Activated T-helper 17 cell treated with anti-CD3 and anti-CD28 coated beads, Interleukin-2, amount 50 U/mL, for 72 hours (primary cell): Measurements from ENCODE around the gene LXN. TPM values are rescaled to one million over a fixed set of nuclear protein-coding genes. Genes with fewer than 3 reads are reported as not detected.

Source experiments
- ATAC-seq: fragments of 150-1000 bp; cut with Tn5 transposase; replicated peaks from 2 replicates; pipeline ENCODE4 v1.10.0; 2021; ENCODE audit warnings: mild to moderate bottlenecking, moderate library complexity
- H3K27ac Mint-ChIP-seq: one replicate; pipeline ENCODE4 v1.8.0; 2022; ENCODE audit warnings: mixed read lengths
- H3K27me3 Mint-ChIP-seq: one replicate; pipeline ENCODE4 v1.8.0; 2022; ENCODE audit warnings: mixed read lengths
- H3K36me3 Mint-ChIP-seq: one replicate; pipeline ENCODE4 v1.8.0; 2022; ENCODE audit warnings: low read depth, mild to moderate bottlenecking, mixed read lengths
- H3K4me1 Mint-ChIP-seq: one replicate; pipeline ENCODE4 v1.8.0; 2022; ENCODE audit warnings: mixed read lengths
- H3K4me3 Mint-ChIP-seq: one replicate; pipeline ENCODE4 v1.8.0; 2022; ENCODE audit warnings: mild to moderate bottlenecking, mixed read lengths
- H3K9me3 Mint-ChIP-seq: one replicate; pipeline ENCODE4 v1.8.0; 2022; ENCODE audit warnings: mixed read lengths
- total RNA-seq, 2 donors: library from RNA; stranded (reverse); gene quantifications; one replicate each; pipeline ENCODE4 v1.2.3, GENCODE V29; 2022

The LXN gene
- total RNA-seq, 2 donors from 2014 or later = 11.9 to 14.9 TPM

DNA sequence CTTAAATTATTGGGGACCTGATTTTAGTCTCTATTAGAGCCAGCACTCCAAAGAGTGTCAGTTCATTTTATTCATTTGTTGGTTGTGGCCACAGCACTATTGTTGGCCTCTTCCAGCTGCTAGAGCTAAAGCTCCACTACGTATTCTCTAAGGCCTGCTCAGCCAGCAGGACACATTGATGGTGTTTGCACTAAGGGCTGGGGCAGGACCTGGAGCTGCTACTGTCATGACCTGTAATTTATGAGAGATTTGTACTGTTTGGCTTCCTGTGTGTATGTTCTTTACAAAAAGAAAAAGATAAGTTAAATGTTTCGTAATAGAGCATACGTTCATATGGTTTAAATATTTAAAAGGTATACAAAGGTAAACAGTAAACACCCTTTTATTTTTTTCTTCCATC is 20.0 kb downstream of the LXN start:
- no peak for ATAC-seq
- no peak overlapping the region for H3K4me3 Mint-ChIP-seq
- peaks cover 98% of the 10 kb centered on the region for H3K36me3 Mint-ChIP-seq
- H3K4me1 Mint-ChIP-seq = peaks cover 6% of the 10 kb centered on the region
- H3K9me3 Mint-ChIP-seq = no peaks in the 10 kb centered on the region
- no peaks in the 10 kb centered on the region for H3K27me3 Mint-ChIP-seq
- no peak overlapping the region for H3K27ac Mint-ChIP-seq

DNA sequence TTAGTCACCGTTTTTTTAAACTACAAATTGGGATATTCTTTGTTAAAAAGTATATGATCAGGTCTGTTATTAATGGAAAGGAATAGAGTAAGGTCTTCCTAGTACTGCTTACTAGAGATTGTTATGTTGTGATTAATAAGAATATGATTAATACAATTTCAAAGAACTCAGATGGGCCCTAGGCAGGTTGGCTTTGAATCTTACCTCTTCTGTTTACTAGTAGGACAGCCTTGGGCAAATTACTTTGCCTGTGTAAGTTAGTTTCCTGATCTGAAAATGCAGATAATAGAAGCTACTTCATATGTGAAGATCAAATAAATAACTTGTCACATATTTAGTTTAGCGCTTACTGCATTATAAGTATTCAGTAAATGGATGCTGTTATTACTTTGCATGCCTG is 21.3 kb downstream of the LXN start:
- Mint-ChIP-seq H3K9me3 (no peaks in the 10 kb centered on the region), H3K36me3 (peaks cover 98% of the 10 kb centered on the region), H3K4me3 (no peak overlapping the region), H3K27me3 (no peaks in the 10 kb centered on the region), H3K4me1 (peaks cover 10% of the 10 kb centered on the region), H3K27ac (no peak overlapping the region)
- ATAC-seq = no peak

DNA sequence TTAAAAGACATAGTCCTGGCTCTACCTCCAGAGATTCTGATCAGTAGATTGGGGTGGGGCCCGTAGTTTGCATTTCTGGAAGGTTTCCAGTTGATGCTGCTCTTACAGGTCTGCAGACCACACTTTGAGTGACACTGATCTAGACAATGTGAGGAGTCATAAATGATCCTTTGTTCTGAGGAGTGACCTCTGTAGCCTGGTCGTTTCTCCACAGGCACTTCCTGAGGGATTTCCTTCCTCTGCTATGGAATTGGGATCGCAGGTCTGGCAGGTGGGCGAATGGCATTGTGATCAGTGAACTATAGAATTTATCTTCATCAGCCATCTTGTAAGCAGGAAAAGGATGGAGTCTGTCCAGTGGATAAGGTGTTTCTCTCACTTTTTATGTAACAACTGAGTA is 22.7 kb downstream of the LXN start:
- no peak for ATAC-seq
- Mint-ChIP-seq H3K4me3 (no peak overlapping the region), H3K27me3 (no peaks in the 10 kb centered on the region), H3K27ac (no peak overlapping the region), H3K4me1 (peaks cover 15% of the 10 kb centered on the region), H3K9me3 (no peaks in the 10 kb centered on the region), H3K36me3 (peaks cover 91% of the 10 kb centered on the region)

DNA sequence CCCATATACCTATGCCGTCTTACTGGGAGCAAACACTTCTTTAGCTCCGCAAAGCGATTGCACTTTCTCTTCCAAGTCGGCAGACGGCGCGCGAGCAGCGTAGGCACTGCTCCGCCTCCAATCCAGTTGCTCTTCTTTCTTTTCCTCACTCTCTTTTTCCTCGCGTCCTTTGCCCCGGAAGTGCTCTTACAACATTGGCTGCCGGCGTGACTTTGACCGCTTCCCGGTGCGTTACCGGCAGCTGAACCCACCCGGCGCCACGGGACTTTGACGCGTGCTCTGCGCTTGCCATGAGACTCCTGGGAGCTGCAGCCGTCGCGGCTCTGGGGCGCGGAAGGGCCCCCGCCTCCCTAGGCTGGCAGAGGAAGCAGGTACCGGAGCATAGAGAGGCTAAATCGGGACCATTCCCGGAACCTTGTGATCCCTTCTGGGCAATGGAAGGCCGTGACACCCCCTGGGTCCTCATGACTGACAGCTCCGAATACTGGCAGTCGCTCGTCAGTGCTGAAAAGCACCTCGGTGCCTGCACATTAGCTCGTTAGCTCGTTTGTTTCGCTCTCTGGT is 28.0 kb downstream of the LXN start, which contains the start of gene GFM1:
GFM1 (plus strand) TSS at position 183 of the 564 bp plus-strand sequence; CDS start at position 291, 108 bp downstream.
- peaks cover 24% of the 10 kb centered on the region for H3K4me1 Mint-ChIP-seq
- no peaks in the 10 kb centered on the region for H3K27me3 Mint-ChIP-seq
- H3K36me3 Mint-ChIP-seq = peaks cover 38% of the 10 kb centered on the region
- ATAC-seq = peak; percentile 96
- no peaks in the 10 kb centered on the region for H3K9me3 Mint-ChIP-seq
- H3K4me3 Mint-ChIP-seq = peak within 1 kb of the TSS; percentile 93
- H3K27ac Mint-ChIP-seq = peak within 1 kb of the TSS; percentile 91

DNA sequence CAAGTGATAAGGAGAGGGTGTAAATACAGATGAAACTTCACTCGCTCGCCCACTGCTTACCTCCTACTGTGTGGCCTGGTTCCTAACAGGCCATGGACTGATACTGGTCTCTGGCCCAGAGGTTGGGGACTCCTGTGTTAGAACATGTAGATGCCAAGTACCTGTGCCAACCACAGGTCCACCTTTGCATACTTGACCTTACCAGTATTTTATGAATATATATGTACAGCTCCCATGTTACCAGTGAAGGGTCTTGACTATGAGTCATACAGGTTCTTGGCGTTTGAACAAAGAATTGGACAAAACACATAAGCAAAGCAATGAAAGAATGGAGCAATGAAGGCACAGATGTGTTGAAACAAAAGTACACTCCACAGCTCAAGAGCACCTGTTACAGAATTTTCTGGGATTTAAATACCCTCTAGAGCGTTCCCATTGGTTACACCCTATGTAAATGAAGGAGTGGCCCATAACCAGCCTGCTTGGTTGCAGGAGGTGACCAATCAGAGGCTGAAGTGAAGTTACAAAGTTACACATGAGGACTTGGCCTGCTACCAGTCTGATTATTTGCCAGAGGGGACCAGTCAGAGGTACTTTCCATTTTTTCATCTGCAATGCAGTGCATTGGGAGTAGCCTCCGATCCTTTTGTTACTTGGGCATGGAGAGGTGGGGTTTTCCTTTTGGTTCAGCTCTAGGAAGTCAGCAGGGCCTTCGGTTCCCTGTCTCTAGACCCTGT is 29.8 kb downstream of the LXN start:
- peaks cover 20% of the 10 kb centered on the region for H3K36me3 Mint-ChIP-seq
- H3K27me3 Mint-ChIP-seq = no peaks in the 10 kb centered on the region
- H3K4me1 Mint-ChIP-seq = peaks cover 19% of the 10 kb centered on the region
- H3K9me3 Mint-ChIP-seq = no peaks in the 10 kb centered on the region
- no peak for ATAC-seq
- peak overlapping the region; percentile 57 for H3K4me3 Mint-ChIP-seq
- peak overlapping the region; percentile 58 for H3K27ac Mint-ChIP-seq

DNA sequence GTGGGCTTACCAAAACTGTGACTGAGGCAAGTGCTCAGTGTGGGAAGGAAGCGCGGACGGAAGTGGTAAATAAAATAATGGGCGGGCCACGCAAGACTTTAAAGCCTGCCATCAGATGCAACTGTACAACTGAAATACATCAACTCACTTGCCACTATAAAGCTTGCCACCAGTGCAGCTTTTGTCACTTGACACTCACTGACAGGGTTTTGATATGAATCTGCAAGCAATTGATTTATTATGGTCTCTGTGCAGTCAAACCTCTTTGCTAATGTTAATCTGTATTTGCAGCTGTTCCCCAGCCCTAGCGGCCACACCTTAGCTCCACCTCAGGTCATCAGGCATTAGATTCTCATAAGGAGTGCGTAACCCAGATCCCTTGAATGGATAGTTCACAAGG is 30.4 kb downstream of the LXN start:
- ATAC-seq = peak; percentile 10
- H3K4me1 Mint-ChIP-seq = peaks cover 18% of the 10 kb centered on the region

GRCh38 chr3:158640646-158641045 is 31.8 kb downstream of the LXN start:
- Mint-ChIP-seq H3K4me1 (peaks cover 9% of the 10 kb centered on the region), H3K27me3 (no peaks in the 10 kb centered on the region), H3K4me3 (no peak overlapping the region), H3K9me3 (no peaks in the 10 kb centered on the region), H3K36me3 (no peaks in the 10 kb centered on the region), H3K27ac (no peak overlapping the region)
- no peak for ATAC-seq

More for the DNA sequence above, 30.4 kb downstream of the LXN start:
- no peaks in the 10 kb centered on the region for H3K27me3 Mint-ChIP-seq
- H3K4me3 Mint-ChIP-seq = peak overlapping the region; percentile 57
- H3K27ac Mint-ChIP-seq = peak overlapping the region; percentile 58
- H3K36me3 Mint-ChIP-seq = peaks cover 13% of the 10 kb centered on the region
- no peaks in the 10 kb centered on the region for H3K9me3 Mint-ChIP-seq

- Mint-ChIP-seq H3K36me3 (no peaks in the 10 kb centered on the region), H3K4me1 (no peaks in the 10 kb centered on the region), H3K9me3 (no peaks in the 10 kb centered on the region), H3K27ac (no peak overlapping the region), H3K27me3 (peaks cover 24% of the 10 kb centered on the region), H3K4me3 (no peak overlapping the region)
- no peak for ATAC-seq
Observed at GRCh38 chr3:158631981-158632380, 40.5 kb downstream of the LXN start.

DNA sequence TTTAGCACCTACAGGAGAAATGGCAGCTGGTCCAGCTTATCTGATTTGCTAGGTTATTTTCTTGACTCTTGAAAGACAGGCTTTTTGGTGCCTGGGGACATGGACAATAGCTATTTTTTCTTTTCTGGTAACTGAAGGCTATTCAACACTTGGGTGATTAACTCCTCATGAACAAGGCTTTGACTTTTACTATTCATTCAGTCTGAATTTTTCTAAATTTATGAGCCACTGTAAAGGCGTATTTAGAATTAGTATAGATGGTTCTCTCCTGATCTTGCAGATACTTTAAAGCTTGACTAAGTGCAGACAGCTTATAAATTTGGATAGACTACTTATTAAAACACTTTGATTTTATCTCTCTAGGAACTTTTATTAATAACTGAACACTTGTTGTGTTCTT is 46.6 kb downstream of the LXN start:
- no peak overlapping the region for H3K4me3 Mint-ChIP-seq
- ATAC-seq = no peak
- H3K9me3 Mint-ChIP-seq = no peaks in the 10 kb centered on the region

GRCh38 chr3:158617982-158618875 is 54.2 kb downstream of the LXN start:
- H3K27ac Mint-ChIP-seq = no peak overlapping the region
- H3K4me3 Mint-ChIP-seq = no peak overlapping the region

More for the DNA sequence above, 46.6 kb downstream of the LXN start:
- no peaks in the 10 kb centered on the region for H3K4me1 Mint-ChIP-seq
- no peaks in the 10 kb centered on the region for H3K36me3 Mint-ChIP-seq
- H3K27ac Mint-ChIP-seq = no peak overlapping the region
- H3K27me3 Mint-ChIP-seq = peaks cover 20% of the 10 kb centered on the region

More at GRCh38 chr3:158617982-158618875, 54.2 kb downstream of the LXN start:
- H3K9me3 Mint-ChIP-seq = no peaks in the 10 kb centered on the region
- no peak for ATAC-seq
- no peaks in the 10 kb centered on the region for H3K36me3 Mint-ChIP-seq
- no peaks in the 10 kb centered on the region for H3K27me3 Mint-ChIP-seq
- no peaks in the 10 kb centered on the region for H3K4me1 Mint-ChIP-seq

Other genes with a start within 250 kb of the LXN start
- 1 to 10 TPM; 1.9 to 3.1 TPM for gene MLF1, start 101.5 kb downstream of the LXN start, total RNA-seq
- 10 to 100 TPM; 40.6 to 69.1 TPM for gene GFM1, start 28.1 kb downstream of the LXN start, total RNA-seq
- not detected for gene RARRES1, start 59.8 kb upstream of the LXN start, total RNA-seq
- 10 to 100 TPM; 14.8 to 28.3 TPM for gene MFSD1, start 129.4 kb upstream of the LXN start, total RNA-seq